IPS DF 6.9 (cell line): ENCODE data around the gene R3HDM2.
A peak's percentile ranks its signal among the peaks of the same experiment; 100 is the strongest.

Source experiments
- DNase-seq: peaks from one replicate; pipeline ENCODE4 v3.0.0-alpha.2; 2013; ENCODE audit warnings: low read depth, low spot score
- H3K27ac ChIP-seq: one replicate; pipeline ENCODE4 v1.5.1; 2013; ENCODE audit warnings: low read length, control low read depth
- H3K27me3 ChIP-seq: 2 replicates; pipeline ENCODE4 v1.6.1; 2013; ENCODE audit warnings: mild to moderate bottlenecking, low read length; ENCODE audit not compliant: control insufficient read depth, insufficient read depth
- H3K36me3 ChIP-seq: 2 replicates; pipeline ENCODE4 v1.6.1; 2013; ENCODE audit warnings: low read length; ENCODE audit not compliant: control insufficient read depth, insufficient read depth
- H3K4me1 ChIP-seq: 2 replicates; pipeline ENCODE4 v1.6.1; 2013; ENCODE audit warnings: low read length; ENCODE audit not compliant: control insufficient read depth, insufficient read depth
- H3K4me3 ChIP-seq: 2 replicates; pipeline ENCODE4 v1.5.1; 2013; ENCODE audit warnings: mild to moderate bottlenecking, low read length
- H3K9me3 ChIP-seq: 2 replicates; pipeline ENCODE4 v1.6.1; 2013; ENCODE audit warnings: low read length, inconsistent platforms; ENCODE audit not compliant: control insufficient read depth, insufficient read depth
- WGBS: extraction: QIAGEN DNeasy Blood & Tissue Kit; methylation state at CpG from one replicate; pipeline ENCODE4 v1.1.7; 2013; ENCODE audit warnings: mixed read lengths, missing lambda C conversion rate; ENCODE audit not compliant: insufficient read length, insufficient coverage; 5-methylcytosine and 5-hydroxymethylcytosine counted together

Gene R3HDM2

DNA sequence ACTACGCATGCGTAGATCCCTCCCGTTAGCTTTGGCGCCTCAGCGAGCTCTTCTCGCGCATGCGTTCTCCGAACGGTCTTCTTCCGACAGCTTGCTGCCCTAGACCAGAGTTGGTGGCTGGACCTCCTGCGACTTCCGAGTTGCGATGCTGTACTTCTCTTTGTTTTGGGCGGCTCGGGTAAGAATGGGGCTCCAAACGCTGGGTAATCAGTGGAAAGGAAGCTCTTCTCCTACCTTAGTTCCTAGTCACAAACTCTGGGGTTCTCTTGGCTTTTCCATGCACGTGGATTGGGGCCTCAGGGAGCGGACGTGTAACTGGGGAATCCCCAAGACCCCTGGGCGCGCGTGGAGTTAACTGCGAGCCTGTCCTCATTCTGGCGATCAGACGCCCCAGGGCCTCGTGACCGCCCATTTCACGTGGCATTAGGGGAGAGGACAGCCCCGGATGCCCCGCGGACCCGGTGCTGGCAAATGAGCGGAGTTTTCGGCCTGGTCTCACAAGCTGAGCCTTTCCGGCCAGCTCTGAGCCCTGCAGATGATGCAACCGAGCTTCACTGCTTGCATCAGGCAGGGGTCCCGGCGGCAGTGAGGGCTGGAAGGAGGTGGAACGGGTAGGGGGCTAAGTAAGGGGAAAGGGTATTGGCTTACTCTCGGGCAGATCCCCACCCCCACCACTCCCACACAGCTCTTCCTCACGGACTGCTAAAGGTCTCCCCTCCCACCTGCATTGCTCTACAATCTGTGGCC lies 201.0 kb downstream of the R3HDM2 start, which contains the start of gene SHMT2:
SHMT2 (plus strand) TSS at position 78 of the 747 bp plus-strand sequence; CDS start at position 146, 68 bp downstream.
- DNase-seq = no peak
- Histone ChIP-seq H3K4me1 (peaks cover 9% of the 10 kb centered on the region), H3K27ac (no peak within 1 kb of the TSS), H3K36me3 (peaks cover 31% of the 10 kb centered on the region), H3K4me3 (peak within 1 kb of the TSS; percentile 77), H3K27me3 (peaks cover 20% of the 10 kb centered on the region), H3K9me3 (no peaks in the 10 kb centered on the region)
- no CpG with 5 or more reads among the region's 42 CpGs for WGBS

- Histone ChIP-seq H3K4me1 (peaks cover 9% of the 10 kb centered on the region), H3K27ac (no peak overlapping the region), H3K4me3 (no peak overlapping the region; the same call in 1 of the 2 replicates), H3K36me3 (peaks cover 31% of the 10 kb centered on the region), H3K9me3 (no peaks in the 10 kb centered on the region), H3K27me3 (peaks cover 26% of the 10 kb centered on the region)
- no CpG with 5 or more reads among the region's 9 CpGs for WGBS
- no peak for DNase-seq
Measured at GRCh38 chr12:57229046-57229633, 201.7 kb downstream of the R3HDM2 start.

DNA sequence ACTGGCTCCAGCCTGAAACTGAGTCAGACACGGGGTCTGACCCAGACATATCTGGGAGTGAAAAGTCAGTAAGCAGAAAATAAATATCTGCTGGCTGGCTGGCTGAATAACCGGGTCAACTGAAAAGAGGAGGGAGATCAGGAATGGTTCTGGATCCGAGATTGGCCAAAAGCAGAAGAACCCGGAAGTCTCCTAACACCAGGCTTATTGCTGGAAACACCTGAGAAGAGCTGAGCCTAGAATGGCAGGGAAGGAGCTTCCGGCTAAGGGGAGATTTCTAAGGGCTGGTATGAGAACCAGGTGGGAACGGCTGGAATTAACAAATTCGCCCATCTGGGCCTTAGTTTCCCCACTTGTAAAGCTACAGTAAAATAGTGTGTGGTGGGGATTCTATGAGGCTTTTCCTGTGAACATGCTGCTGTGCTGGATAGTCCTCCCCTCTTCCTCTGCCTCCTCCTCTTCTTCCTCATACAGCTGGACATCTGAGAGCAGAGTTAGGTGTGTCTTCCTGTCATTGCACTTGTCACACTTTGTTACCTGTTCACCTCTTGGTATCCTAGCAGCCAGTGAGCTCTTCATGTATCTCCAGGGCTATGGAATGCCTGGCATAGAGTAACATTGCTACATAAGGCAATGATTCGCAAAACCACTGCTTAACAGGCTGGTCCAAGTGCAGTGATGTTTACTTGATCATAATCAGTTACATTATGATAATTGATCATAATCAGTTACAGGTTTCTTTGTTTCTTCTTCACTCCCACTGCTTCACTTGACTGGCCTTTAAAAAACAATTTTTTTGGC lies 203.3 kb downstream of the R3HDM2 start:
- H3K4me3 ChIP-seq = peak overlapping the region; percentile 38; the same call in 1 of the 2 replicates
- peaks cover 16% of the 10 kb centered on the region for H3K36me3 ChIP-seq
- H3K27me3 ChIP-seq = peaks cover 41% of the 10 kb centered on the region
- H3K9me3 ChIP-seq = no peaks in the 10 kb centered on the region
- DNase-seq = no peak
- H3K27ac ChIP-seq = no peak overlapping the region
- no CpG with 5 or more reads among the region's 8 CpGs for WGBS
- H3K4me1 ChIP-seq = peaks cover 9% of the 10 kb centered on the region

DNA sequence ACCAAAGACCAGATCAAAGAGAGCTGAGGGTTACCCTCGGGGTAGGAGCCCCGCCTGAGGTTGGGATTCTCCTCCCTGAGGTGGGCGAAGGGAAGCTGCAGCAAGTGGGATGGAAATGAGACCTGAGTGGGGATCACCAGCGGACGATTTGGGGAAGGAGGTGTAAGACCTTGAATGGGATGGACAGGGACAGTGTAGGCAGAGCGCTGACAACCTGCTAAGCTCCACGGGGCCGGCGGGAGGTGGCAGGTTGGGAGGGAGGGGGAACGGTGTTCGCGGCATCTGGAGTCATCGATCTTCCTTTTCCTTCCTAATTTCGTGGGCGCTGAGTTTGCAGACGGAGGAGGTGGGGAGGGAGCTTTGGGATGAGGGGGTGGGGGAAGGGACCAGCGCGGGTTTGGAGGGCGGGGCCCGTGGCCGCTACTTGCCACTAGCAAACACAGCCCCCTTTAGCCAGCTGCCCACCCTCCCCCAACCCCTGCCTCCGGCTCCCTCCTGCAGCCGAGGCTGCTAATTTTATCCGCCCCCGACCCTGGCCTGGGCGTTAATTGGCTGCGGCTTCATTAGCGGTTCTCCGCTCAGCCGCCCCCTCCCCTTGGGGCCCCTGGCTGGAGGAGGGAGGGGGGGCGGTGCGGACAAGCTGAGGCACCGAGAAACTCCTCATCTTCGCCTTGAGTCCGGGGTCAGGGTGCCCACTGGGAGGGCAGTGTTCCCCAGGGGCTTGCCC lies 204.1 kb downstream of the R3HDM2 start:
- Histone ChIP-seq H3K4me1 (peaks cover 9% of the 10 kb centered on the region), H3K4me3 (peak overlapping the region; percentile 38; the same call in 1 of the 2 replicates), H3K27me3 (peaks cover 48% of the 10 kb centered on the region), H3K36me3 (peaks cover 9% of the 10 kb centered on the region), H3K27ac (no peak overlapping the region), H3K9me3 (no peaks in the 10 kb centered on the region)
- no peak for DNase-seq
- no CpG with 5 or more reads among the region's 35 CpGs for WGBS

DNA sequence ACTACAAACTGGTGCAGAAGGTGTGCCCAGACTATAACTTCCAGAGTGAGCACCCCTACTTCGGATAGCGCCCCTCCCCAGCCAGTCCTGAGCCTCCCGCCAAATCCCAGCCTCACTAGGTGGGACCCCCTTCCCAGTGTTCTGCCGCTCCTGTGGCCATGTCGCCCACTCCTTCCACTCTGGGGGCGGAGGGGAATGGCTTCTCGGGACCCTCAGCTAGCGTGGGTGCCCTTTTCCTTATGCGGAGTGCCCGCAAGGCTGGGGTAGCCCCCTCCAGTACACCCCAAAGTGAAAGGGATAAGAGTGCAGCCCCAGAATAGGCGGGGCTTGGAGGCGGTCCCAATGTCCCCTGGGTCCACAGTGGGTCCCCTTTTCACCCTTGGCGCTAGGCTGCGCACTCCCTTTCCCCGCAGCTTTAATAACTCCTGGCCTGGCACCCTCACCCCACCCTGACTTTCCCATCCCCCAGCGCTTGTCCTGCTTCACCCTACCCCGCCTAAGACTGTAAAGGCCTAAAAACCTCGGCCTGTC lies 205.1 kb downstream of the R3HDM2 start:
- no CpG with 5 or more reads among the region's 18 CpGs for WGBS
- peaks cover 59% of the 10 kb centered on the region for H3K27me3 ChIP-seq
- no peak for DNase-seq
- no peak overlapping the region for H3K4me3 ChIP-seq
- H3K9me3 ChIP-seq = no peaks in the 10 kb centered on the region
- no peaks in the 10 kb centered on the region for H3K36me3 ChIP-seq
- H3K4me1 ChIP-seq = peaks cover 11% of the 10 kb centered on the region
- no peak overlapping the region for H3K27ac ChIP-seq

DNA sequence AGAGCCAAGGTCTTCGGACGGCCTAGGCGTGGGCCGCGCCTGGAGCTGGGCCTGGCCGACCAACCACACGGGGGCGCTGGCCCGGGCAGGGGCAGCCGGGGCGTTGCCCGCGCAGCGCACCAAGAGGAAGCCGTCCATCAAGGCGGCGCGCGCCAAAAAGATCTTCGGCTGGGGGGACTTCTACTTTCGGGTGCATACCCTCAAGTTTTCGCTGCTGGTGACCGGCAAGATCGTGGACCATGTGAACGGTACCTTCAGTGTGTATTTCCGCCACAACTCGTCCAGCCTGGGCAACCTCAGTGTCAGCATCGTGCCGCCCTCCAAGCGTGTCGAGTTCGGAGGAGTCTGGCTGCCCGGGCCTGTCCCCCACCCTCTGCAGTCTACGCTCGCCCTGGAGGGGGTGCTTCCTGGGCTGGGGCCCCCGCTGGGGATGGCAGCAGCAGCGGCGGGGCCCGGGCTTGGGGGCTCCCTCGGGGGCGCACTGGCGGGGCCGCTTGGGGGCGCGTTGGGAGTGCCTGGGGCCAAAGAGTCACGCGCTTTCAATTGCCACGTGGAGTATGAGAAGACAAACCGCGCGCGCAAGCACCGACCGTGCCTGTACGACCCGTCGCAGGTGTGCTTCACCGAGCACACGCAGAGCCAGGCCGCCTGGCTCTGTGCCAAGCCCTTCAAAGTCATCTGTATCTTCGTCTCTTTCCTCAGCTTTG lies 205.7 kb downstream of the R3HDM2 start:
- peaks cover 10% of the 10 kb centered on the region for H3K4me1 ChIP-seq
- no peaks in the 10 kb centered on the region for H3K36me3 ChIP-seq
- no peaks in the 10 kb centered on the region for H3K9me3 ChIP-seq
- no peak overlapping the region for H3K27ac ChIP-seq
- no CpG with 5 or more reads among the region's 61 CpGs for WGBS
- peaks cover 63% of the 10 kb centered on the region for H3K27me3 ChIP-seq
- no peak overlapping the region; the same call in 1 of the 2 replicates for H3K4me3 ChIP-seq
- no peak for DNase-seq

DNA sequence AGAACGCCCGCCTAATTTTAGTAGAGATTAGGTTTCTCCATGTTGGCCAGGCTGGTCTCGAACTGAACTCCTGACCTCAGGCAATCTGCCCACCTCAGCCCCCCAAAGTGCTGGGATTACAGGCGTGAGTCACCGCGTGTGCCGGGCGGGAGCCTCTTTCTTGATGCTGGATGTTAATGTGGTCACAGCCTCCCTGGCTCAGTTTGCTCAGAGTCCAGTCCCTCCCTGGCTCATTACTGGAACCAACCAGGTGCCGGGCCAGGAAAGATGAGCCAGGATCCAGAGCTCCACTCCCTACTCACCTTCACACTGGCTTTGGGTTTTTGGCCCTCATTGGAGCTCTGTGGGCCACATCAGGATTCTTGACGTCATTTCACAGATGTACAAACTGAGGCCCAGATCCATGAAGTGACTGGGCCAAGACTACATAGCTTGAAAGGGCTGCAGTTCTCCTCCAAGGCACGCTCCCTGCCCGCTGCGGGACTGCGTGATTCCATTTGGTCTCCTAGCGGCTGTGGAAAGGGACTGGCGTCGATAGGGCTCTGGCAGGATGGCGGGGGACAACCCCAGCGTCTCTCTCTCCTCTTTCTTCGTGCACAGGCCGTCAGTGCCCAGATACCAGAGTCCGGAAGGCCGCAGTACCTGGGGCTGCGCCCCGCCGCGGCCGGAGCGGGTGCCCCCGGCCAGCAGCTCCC lies 206.4 kb downstream of the R3HDM2 start:
- H3K4me3 ChIP-seq = no peak overlapping the region
- peaks cover 69% of the 10 kb centered on the region for H3K27me3 ChIP-seq
- no CpG with 5 or more reads among the region's 30 CpGs for WGBS
- peaks cover 15% of the 10 kb centered on the region for H3K4me1 ChIP-seq
- no peak overlapping the region for H3K27ac ChIP-seq
- no peak for DNase-seq
- H3K36me3 ChIP-seq = no peaks in the 10 kb centered on the region
- H3K9me3 ChIP-seq = no peaks in the 10 kb centered on the region

GRCh38 chr12:57223191-57224165 lies 207.4 kb downstream of the R3HDM2 start:
- Histone ChIP-seq H3K27me3 (peaks cover 79% of the 10 kb centered on the region), H3K4me1 (peaks cover 15% of the 10 kb centered on the region), H3K4me3 (no peak overlapping the region), H3K36me3 (no peaks in the 10 kb centered on the region), H3K9me3 (no peaks in the 10 kb centered on the region), H3K27ac (no peak overlapping the region)
- DNase-seq = no peak
- no CpG with 5 or more reads among the region's 22 CpGs for WGBS
